Activated naive CD8-positive, alpha-beta T cell treated with anti-CD3 and anti-CD28 coated beads for 36 hours (primary cell): ENCODE results near the gene FADS2. TPM values are rescaled to one million over a fixed set of nuclear protein-coding genes. Genes with fewer than 3 reads are reported as not detected.
A peak's percentile ranks its signal among the peaks of the same experiment; 100 is the strongest.

ENCODE experiments used
- DNase-seq: peaks from one replicate; pipeline ENCODE4 v3.0.0; 2021
- H3K27ac Mint-ChIP-seq: one replicate; pipeline ENCODE4 v1.8.0; 2022; ENCODE audit warnings: mild to moderate bottlenecking, moderate library complexity, mixed read lengths
- H3K27me3 Mint-ChIP-seq: one replicate; pipeline ENCODE4 v1.8.0; 2022; ENCODE audit warnings: mild to moderate bottlenecking, mixed read lengths
- H3K36me3 Mint-ChIP-seq: one replicate; pipeline ENCODE4 v1.8.0; 2021; ENCODE audit warnings: mild to moderate bottlenecking, mixed read lengths
- H3K4me1 Mint-ChIP-seq: one replicate; pipeline ENCODE4 v1.8.0; 2021; ENCODE audit warnings: mixed read lengths
- H3K4me3 Mint-ChIP-seq: one replicate; pipeline ENCODE4 v1.8.0; 2022; ENCODE audit warnings: mild to moderate bottlenecking, moderate library complexity, mixed read lengths
- H3K9me3 Mint-ChIP-seq: one replicate; pipeline ENCODE4 v1.8.0; 2022; ENCODE audit warnings: mixed read lengths
- total RNA-seq, 2 experiments: library from RNA; stranded (reverse); gene quantifications; one replicate each; pipeline ENCODE4 v1.2.3, GENCODE V29; 2021

Gene FADS2
- total RNA-seq, 2 experiments from 2014 or later = 65.4 to 65.6 TPM

DNA sequence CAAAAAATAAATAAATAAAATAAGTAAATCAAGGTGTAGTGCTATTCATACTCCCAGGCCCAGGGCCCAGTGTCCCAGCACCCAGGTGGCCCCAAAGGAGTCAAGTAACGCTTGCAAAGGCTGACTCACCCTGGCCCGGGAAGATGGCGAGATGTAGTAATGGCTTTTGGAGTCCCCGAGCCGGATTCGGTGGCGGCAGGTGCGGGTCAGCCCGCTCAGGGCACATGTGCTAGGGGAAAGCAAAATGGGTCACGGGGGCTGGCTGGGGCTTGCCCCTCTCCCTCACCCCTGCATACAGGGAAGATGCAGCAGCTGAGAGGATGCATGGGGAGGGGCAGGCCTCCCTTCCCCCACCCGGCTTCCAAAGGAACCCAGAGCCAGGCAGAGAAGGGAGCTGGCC lies 74.2 kb downstream of the FADS2 start:
- Mint-ChIP-seq H3K27me3 (no peaks in the 10 kb centered on the region), H3K36me3 (no peaks in the 10 kb centered on the region), H3K4me3 (no peak overlapping the region), H3K9me3 (no peaks in the 10 kb centered on the region), H3K4me1 (peaks cover 4% of the 10 kb centered on the region), H3K27ac (no peak overlapping the region)
- DNase-seq = no peak

DNA sequence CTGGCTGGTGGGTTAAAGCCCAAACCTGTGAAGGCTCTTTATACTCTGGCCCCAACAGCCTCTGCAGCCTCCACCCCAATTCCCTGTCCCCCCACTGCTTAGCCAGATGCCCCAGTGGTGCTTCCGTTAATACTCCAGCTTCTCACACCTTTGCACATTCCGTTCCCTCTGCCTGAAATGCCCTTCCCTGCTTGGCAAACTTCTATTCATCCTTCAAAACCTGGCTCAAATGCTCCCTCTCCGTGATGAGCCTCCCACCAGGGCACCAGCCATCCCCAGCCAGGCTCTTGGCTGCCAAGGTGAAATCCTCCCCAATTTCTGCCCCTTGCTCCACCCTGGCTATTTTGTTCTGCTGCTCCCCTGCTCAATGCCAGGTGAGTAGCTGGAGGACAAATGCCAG lies 75.7 kb downstream of the FADS2 start:
- no peak for DNase-seq
- Mint-ChIP-seq H3K9me3 (no peaks in the 10 kb centered on the region), H3K27me3 (no peaks in the 10 kb centered on the region), H3K4me3 (no peak overlapping the region), H3K27ac (no peak overlapping the region), H3K4me1 (peaks cover 4% of the 10 kb centered on the region), H3K36me3 (no peaks in the 10 kb centered on the region)

GRCh38 chr11:61904539-61905048 lies 76.5 kb downstream of the FADS2 start:
- no peaks in the 10 kb centered on the region for H3K27me3 Mint-ChIP-seq
- no peaks in the 10 kb centered on the region for H3K9me3 Mint-ChIP-seq
- H3K4me1 Mint-ChIP-seq = no peaks in the 10 kb centered on the region
- no peaks in the 10 kb centered on the region for H3K36me3 Mint-ChIP-seq
- H3K4me3 Mint-ChIP-seq = no peak overlapping the region
- no peak overlapping the region for H3K27ac Mint-ChIP-seq
- peak; percentile 19 for DNase-seq

DNA sequence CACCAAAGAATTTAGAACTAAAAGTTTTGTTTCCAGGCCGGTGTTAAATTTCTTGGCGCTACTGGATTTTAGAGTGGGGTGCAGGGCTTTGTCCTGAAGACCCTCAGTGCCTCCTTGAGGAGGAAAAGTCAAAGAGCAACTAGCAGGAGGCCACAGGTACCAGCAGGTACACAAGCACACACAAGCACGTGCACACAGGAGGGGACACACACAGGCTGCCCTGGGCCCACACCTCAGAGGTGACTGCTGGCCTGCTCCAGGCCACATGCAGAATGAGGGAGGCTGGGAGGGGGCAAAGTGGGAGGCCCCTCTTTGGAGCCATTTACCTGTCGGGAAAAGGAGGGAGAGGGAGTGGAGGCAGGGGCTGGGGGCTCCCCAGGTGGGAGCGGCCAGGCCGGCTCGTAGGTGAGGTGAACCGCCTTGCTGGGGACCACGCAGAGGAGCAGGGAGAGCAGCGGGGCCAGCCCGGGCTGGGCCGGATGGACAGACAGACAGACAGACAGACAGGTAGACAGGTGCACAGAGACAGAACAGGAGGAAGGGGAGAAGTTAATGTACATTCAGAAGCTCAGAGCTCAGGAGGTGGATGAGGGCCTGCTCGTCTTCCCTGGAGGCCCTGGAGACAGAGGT lies 77.1 kb downstream of the FADS2 start:
- Mint-ChIP-seq H3K27ac (no peak overlapping the region), H3K4me3 (no peak overlapping the region), H3K36me3 (no peaks in the 10 kb centered on the region), H3K4me1 (no peaks in the 10 kb centered on the region), H3K27me3 (no peaks in the 10 kb centered on the region), H3K9me3 (no peaks in the 10 kb centered on the region)
- no peak for DNase-seq

GRCh38 chr11:61905801-61906521 lies 77.9 kb downstream of the FADS2 start:
- Mint-ChIP-seq H3K27ac (no peak overlapping the region), H3K9me3 (no peaks in the 10 kb centered on the region), H3K4me3 (no peak overlapping the region), H3K4me1 (no peaks in the 10 kb centered on the region), H3K27me3 (no peaks in the 10 kb centered on the region), H3K36me3 (no peaks in the 10 kb centered on the region)
- DNase-seq = no peak

DNA sequence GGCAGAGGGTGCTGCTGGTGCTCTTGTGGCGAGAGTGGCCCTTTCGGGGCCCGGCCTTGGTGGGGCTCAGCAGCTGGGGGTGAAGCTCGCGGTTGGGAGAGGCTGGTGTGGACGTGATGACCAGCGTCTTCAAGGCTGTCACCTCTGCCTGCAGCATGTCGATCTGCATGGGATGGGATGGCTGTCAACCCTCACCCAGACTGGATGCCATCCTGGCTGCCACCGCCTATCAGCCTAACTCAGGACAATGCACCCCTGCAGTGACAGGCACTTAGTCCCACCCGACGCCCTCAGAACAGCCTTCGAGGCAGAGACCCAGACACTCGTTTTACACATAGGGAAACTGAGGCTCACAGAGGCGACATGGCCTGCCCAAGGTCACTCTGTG lies 78.4 kb downstream of the FADS2 start:
- no peak overlapping the region for H3K27ac Mint-ChIP-seq
- no peaks in the 10 kb centered on the region for H3K36me3 Mint-ChIP-seq
- no peaks in the 10 kb centered on the region for H3K27me3 Mint-ChIP-seq
- no peak for DNase-seq
- no peaks in the 10 kb centered on the region for H3K9me3 Mint-ChIP-seq
- no peaks in the 10 kb centered on the region for H3K4me1 Mint-ChIP-seq
- no peak overlapping the region for H3K4me3 Mint-ChIP-seq

GRCh38 chr11:61907282-61907681 lies 79.2 kb downstream of the FADS2 start:
- Mint-ChIP-seq H3K36me3 (no peaks in the 10 kb centered on the region), H3K9me3 (no peaks in the 10 kb centered on the region), H3K4me3 (no peak overlapping the region), H3K4me1 (no peaks in the 10 kb centered on the region), H3K27me3 (no peaks in the 10 kb centered on the region), H3K27ac (no peak overlapping the region)
- no peak for DNase-seq

DNA sequence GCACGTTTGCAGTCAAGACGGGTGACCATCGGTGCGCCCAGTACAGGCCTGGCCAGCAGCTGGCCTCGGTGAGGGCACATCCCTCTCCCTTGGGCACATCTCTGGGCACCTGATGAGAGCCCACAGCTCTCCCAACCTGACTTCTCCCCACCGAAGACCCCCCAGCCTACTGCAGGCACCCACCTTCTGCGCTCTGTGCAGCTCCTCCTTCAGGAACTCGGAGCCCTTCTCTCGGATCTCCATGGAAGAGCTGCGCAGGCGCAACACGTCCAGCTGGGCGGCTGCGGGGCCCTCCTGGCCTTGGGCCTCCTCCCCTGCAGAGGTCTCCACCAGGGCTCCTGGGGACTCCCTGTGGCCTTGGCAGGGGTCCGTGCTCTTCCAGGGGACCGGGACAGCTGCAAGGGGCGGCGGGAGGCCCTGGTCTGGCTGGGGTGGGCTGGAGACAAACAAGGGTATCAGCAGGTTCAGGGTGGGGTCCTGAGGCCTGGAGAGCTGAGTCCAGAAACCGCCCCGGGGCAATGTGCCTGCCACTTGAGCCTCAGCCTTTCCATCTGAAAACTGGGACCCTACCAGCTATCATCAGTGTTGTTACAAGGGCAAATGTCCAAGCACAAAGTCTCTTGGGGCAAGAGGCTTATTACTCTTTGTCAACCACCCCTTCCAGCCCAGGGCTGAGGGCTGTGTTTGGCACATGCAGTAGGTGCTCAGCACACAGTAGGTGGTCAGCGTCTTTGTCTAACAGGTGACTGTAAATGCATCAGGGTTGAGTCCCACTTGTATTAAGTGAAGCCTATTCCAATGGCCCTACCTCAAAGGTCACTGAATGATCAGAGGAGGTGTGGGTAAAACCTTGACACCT lies 80.0 kb downstream of the FADS2 start:
- Mint-ChIP-seq H3K4me3 (no peak overlapping the region), H3K27me3 (no peaks in the 10 kb centered on the region), H3K4me1 (no peaks in the 10 kb centered on the region), H3K27ac (no peak overlapping the region), H3K36me3 (no peaks in the 10 kb centered on the region), H3K9me3 (no peaks in the 10 kb centered on the region)
- DNase-seq = no peak

DNA sequence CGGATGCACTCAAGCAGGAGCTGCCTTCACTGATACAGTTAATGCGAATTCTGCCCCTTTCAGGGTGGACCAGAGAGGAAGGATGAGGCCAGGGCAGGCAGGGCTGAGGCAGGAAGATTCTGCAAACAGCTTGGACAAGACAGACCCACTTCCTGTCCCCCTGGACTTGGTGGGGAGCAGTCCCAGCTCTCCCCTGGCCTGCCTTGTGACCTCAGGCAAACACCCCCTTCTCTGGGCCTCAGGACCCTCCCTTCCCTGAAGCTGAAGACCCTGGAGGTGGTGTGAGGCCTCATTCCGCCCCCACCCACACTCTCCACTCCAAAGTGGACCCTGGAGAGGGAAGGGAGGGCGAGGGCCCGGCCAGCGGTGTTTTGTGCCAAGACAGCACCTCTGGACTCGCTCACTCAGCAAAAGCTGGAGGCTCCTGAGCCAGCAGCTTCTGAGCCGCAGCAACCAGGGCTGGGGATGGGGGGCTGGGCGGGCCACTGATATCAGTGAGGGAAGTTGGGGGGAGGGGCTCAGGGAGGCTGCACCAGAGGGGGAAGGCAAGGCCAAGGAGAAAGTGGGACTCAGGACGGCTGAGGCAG lies 80.7 kb downstream of the FADS2 start:
- Mint-ChIP-seq H3K27ac (no peak overlapping the region), H3K4me1 (no peaks in the 10 kb centered on the region), H3K9me3 (no peaks in the 10 kb centered on the region), H3K27me3 (peaks cover 3% of the 10 kb centered on the region), H3K4me3 (no peak overlapping the region), H3K36me3 (no peaks in the 10 kb centered on the region)
- no peak for DNase-seq

DNA sequence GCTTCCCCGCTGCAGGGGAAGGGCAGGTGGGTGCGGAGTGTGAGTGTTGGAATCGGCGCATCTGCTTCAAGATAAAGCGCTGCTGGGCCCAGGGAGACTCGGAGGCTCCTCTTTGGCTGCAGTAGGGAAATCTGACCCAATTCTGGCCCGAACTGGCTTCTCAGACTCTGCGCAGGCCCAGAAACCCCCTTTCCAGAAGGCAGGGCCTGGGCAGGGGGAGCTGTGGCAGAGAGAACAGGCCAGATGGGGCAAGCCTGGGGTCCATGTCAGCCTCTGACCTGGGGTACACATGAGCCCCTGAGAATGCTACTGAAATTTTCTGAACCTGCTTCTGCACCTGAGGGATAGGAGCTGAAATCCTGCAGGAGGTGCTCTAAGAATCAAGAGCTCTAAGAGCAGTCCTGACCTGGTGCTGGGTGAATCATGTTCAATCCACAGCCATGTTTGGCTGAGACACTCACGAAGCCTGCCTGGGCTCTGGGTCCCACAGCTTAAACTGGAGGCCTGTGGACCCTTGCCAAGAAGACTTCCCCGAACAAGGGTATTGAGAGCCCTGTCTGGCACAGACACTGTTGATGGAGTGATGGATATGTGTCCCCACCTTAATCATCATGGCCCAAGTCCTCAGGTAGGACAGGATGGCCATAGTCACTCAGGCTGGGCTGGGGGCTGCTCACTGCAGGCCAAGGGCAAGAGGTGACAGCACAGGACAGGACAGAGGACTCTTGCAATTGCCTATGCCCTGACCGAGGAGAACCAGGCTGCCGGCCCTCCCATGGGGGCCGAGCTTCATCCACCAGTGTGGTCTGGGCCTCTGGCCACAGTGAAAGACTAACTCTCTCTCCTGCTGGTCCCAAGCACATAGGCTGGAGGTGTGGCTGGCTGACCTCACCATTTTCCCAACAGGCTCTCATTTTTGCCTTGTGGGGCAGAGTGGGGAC lies 82.4 kb downstream of the FADS2 start:
- no peaks in the 10 kb centered on the region for H3K4me1 Mint-ChIP-seq
- H3K27ac Mint-ChIP-seq = no peak overlapping the region
- no peaks in the 10 kb centered on the region for H3K36me3 Mint-ChIP-seq
- H3K27me3 Mint-ChIP-seq = peaks cover 18% of the 10 kb centered on the region
- DNase-seq = no peak
- no peak overlapping the region for H3K4me3 Mint-ChIP-seq
- H3K9me3 Mint-ChIP-seq = no peaks in the 10 kb centered on the region

DNA sequence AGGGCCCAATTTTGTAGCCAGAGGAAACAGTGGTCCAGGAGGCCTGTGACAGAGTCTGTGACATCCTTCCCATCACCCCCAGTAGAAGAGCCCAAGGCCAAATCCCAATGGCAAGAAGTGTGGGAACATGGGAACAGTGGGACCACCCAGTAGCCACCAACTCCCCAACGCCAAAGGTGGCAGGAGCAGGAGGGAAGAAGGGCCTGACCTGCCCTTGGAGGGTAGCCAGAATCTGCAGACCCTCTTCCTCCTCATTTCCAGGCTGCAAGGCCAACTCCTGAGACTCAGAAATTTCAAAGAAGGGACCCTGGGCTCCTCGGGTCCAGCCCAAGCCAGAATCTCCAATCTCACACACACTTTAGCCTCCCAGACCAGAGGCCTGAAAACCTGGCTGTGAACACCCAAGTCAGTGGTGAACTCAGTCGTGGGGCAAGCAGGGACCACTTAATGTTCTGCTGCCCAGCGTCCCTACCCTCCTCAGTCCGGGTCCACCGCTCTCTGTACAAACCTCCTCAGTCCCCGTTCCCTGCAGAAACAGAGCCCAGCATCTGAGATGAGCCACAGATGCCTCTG lies 83.1 kb downstream of the FADS2 start:
- DNase-seq = no peak
- no peaks in the 10 kb centered on the region for H3K9me3 Mint-ChIP-seq
- no peak overlapping the region for H3K4me3 Mint-ChIP-seq
- H3K27me3 Mint-ChIP-seq = peaks cover 26% of the 10 kb centered on the region
- no peaks in the 10 kb centered on the region for H3K4me1 Mint-ChIP-seq
- no peak overlapping the region for H3K27ac Mint-ChIP-seq
- no peaks in the 10 kb centered on the region for H3K36me3 Mint-ChIP-seq

GRCh38 chr11:61911701-61912529 lies 83.8 kb downstream of the FADS2 start:
- Mint-ChIP-seq H3K36me3 (no peaks in the 10 kb centered on the region), H3K27me3 (peaks cover 33% of the 10 kb centered on the region), H3K27ac (no peak overlapping the region), H3K4me3 (no peak overlapping the region), H3K9me3 (no peaks in the 10 kb centered on the region), H3K4me1 (no peaks in the 10 kb centered on the region)
- no peak for DNase-seq

- H3K27me3 Mint-ChIP-seq = peaks cover 35% of the 10 kb centered on the region
- H3K27ac Mint-ChIP-seq = no peak overlapping the region
- no peaks in the 10 kb centered on the region for H3K4me1 Mint-ChIP-seq
- H3K36me3 Mint-ChIP-seq = no peaks in the 10 kb centered on the region
- no peaks in the 10 kb centered on the region for H3K9me3 Mint-ChIP-seq
- no peak overlapping the region for H3K4me3 Mint-ChIP-seq
- no peak for DNase-seq
These were observed 84.4 kb downstream of the FADS2 start for GRCh38 chr11:61912530-61912898.
